Pancreas (tissue), 10 donors: Measurements from ENCODE around the gene SYTL3. TPM values are rescaled to one million over a fixed set of nuclear protein-coding genes. Genes with fewer than 3 reads are reported as not detected.

Source experiments
- ATAC-seq, 4 donors: fragments of 200-7000 bp; cut with Tn5 transposase; one replicate each; pipeline versions ENCODE4 v1.8.0 to v1.9.1; 2020; ENCODE audit warnings: mild to moderate bottlenecking in 4 of 4, moderate library complexity in 4 of 4
- DNase-seq, 6 donors: peaks; one replicate each; pipeline ENCODE4 v3.0.0-alpha.2; 2020
- FAIRE-seq: peaks from 2 replicates; lab custom pipeline; 2012; peaks lifted over from hg19 to GRCh38; lab: Jason Lieb, UNC
- H3K27ac ChIP-seq, 4 donors: fragments of 200-600 bp; sonication (generic); 1 replicate in 3 of 4; 2 replicates in 1 of 4; pipeline versions ENCODE4 v1.5.0 to v1.8.0; 2020
- H3K27me3 ChIP-seq, 4 donors: fragments of 200-600 bp; one replicate each; pipeline ENCODE4 v1.8.0; 2021
- H3K36me3 ChIP-seq, 3 donors: fragments of 200-600 bp; sonication (generic) in 1 of 3; one replicate each; pipeline versions ENCODE4 v1.5.0 to v1.8.0; 2020 to 2021
- H3K4me1 ChIP-seq, 3 donors: fragments of 200-600 bp; one replicate each; pipeline ENCODE4 v1.8.0; 2021
- H3K4me3 ChIP-seq, 4 donors: fragments of 200-600 bp; sonication (generic) in 2 of 4; one replicate each; pipeline versions ENCODE4 v1.5.0 to v1.8.0; 2020 to 2021
- H3K9me3 ChIP-seq, 4 donors: fragments of 200-600 bp; one replicate each; pipeline ENCODE4 v1.8.0; 2021
- WGBS, 2 donors: extraction: QIAGEN DNeasy Blood & Tissue Kit; methylation state at CpG; one replicate each; pipeline ENCODE4 v1.1.7; 2013; 5-methylcytosine and 5-hydroxymethylcytosine counted together
- intact Hi-C, 3 donors: fragments of 100-400 bp; cut with DNase I; formaldehyde crosslinking; loops; one replicate each; pipeline versions ENCODE4 v1.11.1 to v1.14.2; 2022
- polyA plus RNA-seq, 2 donors: library from polyadenylated mRNA; stranded (reverse); fragments of 200-250 nt; gene quantifications; one replicate each; pipeline ENCODE4 v1.2.3, GENCODE V29; 2013
- total RNA-seq, 6 donors: library from RNA; stranded (reverse); fragmentation: NEBNext Ultra II Directional in 4 of 6; extraction: Animal tissue kit (Norgen Biotek cat#: 25700) in 4 of 6; gene quantifications; one replicate each; pipeline versions ENCODE4 v1.2.1 to v1.2.4, GENCODE V29; 2021 to 2023
- TF ChIP-seq, protein P1 (sequence below), 4 donors: fragments of 200-600 bp; sonication (generic) in 3 of 4; IDR thresholded peaks; one replicate each; pipeline versions ENCODE4 v1.5.0 to v1.8.0; 2021; ENCODE audit warnings: antibody characterized with exemption in 4 of 4
- donor health status: healthy with polysubstance abuse.
- donor health status: DM: no; HTN: no; CAD: no; lungs with moderate emphysema.
- donor health status: DM: no; HTN: no; CAD: no.
- donor health status: control.
- donor health status: control.
- donor health status: Bipolar disorder and iron deficiency.
- donor health status: DM: yes; HTN: yes; CAD: no.
- donor health status: DM: no; HTN: no; CAD: no.
- donor health status: DM: no; HTN: no; CAD: no.
- donor health status: DM: yes; HTN: yes; CAD: no.

Gene SYTL3
- total and polyA plus RNA-seq, 8 donors: 0.28 to 1.9 (median 0.83) TPM

DNA sequence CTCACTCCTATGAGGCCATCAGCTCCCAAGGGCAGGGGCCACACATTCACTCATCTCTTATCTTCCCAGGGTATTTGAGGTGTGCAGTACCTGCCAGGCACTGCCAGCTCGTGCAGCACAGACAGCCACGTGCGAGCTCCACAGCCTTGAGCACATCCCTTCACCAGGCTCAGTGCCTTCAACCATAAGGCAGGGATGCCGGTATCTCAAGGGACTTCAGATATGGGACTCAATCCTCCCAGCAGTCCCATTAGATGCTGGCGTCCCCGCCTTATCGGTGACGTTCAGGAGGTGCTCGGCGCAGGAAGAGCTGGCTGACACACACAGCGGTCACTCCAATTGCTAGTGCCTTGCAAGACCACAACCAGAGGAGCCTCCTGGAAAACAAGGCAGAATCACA is 122.3 kb downstream of the SYTL3 start:
- Histone ChIP-seq H3K9me3 (no peaks in the 10 kb centered on the region), H3K4me1 (no peaks in the 10 kb centered on the region), H3K27ac (no peak overlapping the region), H3K36me3 (peaks cover 5 to 94% (median 44%) of the 10 kb centered on the region in 3 donors), H3K27me3 (no peaks in the 10 kb centered on the region), H3K4me3 (no peak overlapping the region)
- TF ChIP-seq, protein P1, sequence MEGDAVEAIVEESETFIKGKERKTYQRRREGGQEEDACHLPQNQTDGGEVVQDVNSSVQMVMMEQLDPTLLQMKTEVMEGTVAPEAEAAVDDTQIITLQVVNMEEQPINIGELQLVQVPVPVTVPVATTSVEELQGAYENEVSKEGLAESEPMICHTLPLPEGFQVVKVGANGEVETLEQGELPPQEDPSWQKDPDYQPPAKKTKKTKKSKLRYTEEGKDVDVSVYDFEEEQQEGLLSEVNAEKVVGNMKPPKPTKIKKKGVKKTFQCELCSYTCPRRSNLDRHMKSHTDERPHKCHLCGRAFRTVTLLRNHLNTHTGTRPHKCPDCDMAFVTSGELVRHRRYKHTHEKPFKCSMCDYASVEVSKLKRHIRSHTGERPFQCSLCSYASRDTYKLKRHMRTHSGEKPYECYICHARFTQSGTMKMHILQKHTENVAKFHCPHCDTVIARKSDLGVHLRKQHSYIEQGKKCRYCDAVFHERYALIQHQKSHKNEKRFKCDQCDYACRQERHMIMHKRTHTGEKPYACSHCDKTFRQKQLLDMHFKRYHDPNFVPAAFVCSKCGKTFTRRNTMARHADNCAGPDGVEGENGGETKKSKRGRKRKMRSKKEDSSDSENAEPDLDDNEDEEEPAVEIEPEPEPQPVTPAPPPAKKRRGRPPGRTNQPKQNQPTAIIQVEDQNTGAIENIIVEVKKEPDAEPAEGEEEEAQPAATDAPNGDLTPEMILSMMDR (IDR thresholded peaks at IDR 0.05): no peak
- WGBS, 2 donors: 85 to 88% methylated on average over 11 of the region's 11 CpGs
- intact Hi-C loops: no loop called here
- FAIRE-seq (no peak), ATAC-seq (no peak), DNase-seq (peak in 1 of 6 donors; percentile 31)

DNA sequence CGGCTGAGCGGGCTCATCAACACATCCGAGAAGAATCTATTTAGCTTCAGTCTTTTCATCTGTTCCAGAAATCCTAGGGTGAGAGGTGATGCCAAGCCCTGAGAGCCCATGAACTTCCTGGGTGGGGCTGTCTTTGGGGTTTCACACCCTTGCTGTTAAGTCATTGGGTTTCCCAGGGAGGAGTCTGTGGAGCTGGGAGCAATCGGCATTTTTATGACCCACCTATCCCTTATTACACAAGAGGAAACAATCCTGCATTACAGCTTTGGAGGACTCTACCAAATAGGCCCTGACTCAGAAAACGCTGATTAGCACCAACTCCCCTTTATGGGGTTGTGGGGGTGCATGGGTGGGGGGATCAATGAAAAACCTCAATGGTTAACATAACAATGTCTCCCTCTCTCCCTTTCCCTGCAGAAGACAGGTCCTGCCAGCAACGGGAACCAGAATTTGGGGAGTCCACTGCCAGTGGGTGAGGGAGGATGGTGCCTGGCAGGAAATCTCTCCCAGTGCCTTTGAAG is 123.1 kb downstream of the SYTL3 start:
- WGBS, 2 donors: 81 to 84% methylated on average over 6 of the region's 6 CpGs
- no peak overlapping the region for H3K27ac ChIP-seq
- no peak for FAIRE-seq

DNA sequence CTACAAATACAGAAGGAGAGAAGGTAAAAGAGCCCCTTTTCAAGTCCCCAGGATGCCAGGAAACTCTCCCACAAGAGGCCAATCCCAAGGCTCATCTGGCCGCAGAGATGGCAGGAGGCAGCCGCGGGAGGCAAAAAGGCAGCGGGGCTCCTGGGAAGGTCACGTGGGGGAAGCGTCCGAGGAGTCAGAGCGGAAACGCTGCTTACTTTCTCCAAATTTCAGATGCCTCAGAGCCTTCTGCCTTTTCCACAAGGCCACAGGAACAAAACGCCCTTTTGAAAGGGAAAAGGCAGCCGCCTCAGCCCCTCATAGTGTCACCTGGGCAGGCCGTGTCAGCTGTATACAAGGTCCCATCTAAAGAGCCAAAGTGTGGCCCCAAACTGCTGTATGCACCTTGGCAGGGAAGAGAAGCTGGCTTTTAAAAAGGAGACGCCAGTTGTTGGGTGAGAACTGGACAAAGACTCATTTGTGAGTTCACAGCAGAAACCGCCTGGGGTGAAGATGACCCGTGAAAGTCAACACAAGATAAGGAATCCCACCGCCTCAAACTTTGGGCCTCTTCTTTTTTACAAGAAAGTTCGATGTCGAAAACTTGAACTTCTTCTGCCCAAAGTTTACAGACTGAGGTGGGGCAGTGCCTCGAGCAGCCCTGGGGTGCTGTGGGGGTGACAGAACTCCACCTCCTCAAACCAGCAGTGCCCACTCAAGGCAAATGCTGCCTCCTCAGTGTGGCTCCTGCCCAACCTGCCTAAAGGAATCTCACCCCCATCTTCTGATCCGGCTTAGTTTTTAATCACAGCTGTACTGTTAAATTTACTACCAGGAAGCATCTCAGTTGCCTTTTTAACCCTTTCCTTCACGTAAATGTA is 124.0 kb downstream of the SYTL3 start:
- 87 to 92% methylated on average over 21 of the region's 21 CpGs for WGBS, 2 donors
- Histone ChIP-seq H3K27ac (no peak overlapping the region), H3K27me3 (no peaks in the 10 kb centered on the region), H3K4me3 (no peak overlapping the region), H3K9me3 (no peaks in the 10 kb centered on the region), H3K36me3 (peaks cover 5 to 89% (median 31%) of the 10 kb centered on the region in 3 donors), H3K4me1 (no peaks in the 10 kb centered on the region)
- peak in 1 of 6 donors; percentile 48 for DNase-seq
- TF ChIP-seq, protein P1 (IDR thresholded peaks at IDR 0.05): no peak
- FAIRE-seq: no peak
- no peak for ATAC-seq
- intact Hi-C loops: no loop called here

More for the DNA sequence above, 123.1 kb downstream of the SYTL3 start:
- TF ChIP-seq, protein P1 (IDR thresholded peaks at IDR 0.05): no peak
- Histone ChIP-seq H3K27me3 (no peaks in the 10 kb centered on the region), H3K9me3 (no peaks in the 10 kb centered on the region), H3K4me1 (no peaks in the 10 kb centered on the region), H3K36me3 (peaks cover 5 to 94% (median 40%) of the 10 kb centered on the region in 3 donors), H3K4me3 (no peak overlapping the region)
- intact Hi-C loops: no loop called here
- ATAC-seq: peak in 2 of 4 donors; percentile 23 to 47
- no peak for DNase-seq

DNA sequence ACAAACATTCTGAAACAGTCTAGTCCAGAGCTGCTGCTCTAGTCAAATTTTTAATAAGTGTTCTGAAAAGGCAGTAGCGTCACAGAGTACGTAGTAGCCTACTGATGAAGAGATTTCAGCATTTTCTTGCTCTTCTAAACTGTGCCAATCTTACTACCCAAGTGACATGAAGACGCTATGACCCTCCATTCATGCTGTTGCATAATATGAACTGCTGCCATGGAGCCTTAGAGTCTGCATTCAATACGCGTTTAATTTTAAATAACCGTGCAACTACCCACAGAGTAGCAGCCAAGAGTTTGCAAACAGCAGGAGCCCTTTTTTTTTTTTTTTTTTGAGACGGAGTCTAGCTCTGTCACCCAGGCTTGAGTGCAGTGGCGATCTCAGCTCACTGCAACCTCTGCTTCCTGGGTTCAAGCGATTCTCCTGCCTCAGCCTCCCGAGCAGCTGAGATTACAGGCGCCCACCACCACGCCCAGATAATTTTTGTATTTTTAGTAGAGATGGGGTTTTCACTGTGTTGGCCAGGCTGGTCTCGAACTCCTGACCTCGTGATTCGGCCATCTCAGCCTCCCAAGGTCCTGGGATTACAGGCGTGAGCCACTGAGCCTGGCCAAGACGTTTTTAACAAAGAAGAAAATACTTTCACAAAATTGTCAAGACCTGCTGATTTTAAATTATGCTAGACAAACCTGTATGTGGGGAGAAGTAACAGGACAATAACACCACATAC is 125.0 kb downstream of the SYTL3 start:
- Histone ChIP-seq H3K9me3 (no peaks in the 10 kb centered on the region), H3K27me3 (no peaks in the 10 kb centered on the region), H3K4me1 (peaks cover under 1 to 9% (median 7%) of the 10 kb centered on the region in 3 donors), H3K4me3 (no peak overlapping the region), H3K36me3 (peaks cover 5 to 78% (median 23%) of the 10 kb centered on the region in 3 donors), H3K27ac (no peak overlapping the region)
- ATAC-seq (no peak), DNase-seq (no peak), FAIRE-seq (no peak)
- intact Hi-C loops: no loop called here
- WGBS, 2 donors: 90 to 91% methylated on average over 17 of the region's 17 CpGs
- TF ChIP-seq, protein P1 (IDR thresholded peaks at IDR 0.05): no peak
